ENCODE results near the gene PBX4.

DNA sequence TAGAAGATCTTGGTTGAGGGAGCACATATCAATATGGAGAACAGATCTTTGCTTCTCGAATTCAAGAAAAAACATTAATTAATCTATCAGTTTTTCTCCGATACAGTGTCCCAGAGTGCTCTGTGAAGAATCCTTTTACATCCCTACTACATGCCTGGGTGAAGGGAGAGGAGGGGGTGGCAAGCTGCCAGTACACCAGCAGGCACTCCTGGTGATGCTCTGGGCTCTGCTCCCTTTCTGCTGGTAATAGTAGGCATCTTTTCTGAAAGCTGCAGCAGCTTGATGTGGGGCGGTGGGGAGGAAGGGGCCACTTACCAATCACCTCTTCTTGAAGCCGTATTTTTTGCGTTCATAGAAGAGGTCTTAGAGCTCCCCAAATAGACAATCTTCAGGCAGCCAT lies 30.7 kb downstream of the PBX4 start:
- no peak for TF ChIP-seq POLR2A (IDR thresholded peaks at IDR 0.05)
- TF ChIP-seq, protein P1, sequence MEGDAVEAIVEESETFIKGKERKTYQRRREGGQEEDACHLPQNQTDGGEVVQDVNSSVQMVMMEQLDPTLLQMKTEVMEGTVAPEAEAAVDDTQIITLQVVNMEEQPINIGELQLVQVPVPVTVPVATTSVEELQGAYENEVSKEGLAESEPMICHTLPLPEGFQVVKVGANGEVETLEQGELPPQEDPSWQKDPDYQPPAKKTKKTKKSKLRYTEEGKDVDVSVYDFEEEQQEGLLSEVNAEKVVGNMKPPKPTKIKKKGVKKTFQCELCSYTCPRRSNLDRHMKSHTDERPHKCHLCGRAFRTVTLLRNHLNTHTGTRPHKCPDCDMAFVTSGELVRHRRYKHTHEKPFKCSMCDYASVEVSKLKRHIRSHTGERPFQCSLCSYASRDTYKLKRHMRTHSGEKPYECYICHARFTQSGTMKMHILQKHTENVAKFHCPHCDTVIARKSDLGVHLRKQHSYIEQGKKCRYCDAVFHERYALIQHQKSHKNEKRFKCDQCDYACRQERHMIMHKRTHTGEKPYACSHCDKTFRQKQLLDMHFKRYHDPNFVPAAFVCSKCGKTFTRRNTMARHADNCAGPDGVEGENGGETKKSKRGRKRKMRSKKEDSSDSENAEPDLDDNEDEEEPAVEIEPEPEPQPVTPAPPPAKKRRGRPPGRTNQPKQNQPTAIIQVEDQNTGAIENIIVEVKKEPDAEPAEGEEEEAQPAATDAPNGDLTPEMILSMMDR (IDR thresholded peaks at IDR 0.05 in 8 of 11, conservative IDR thresholded peaks at IDR 0.05 in 3 of 11): no peak
